Transverse colon (tissue), 4 donors: ENCODE data around the gene PHF14. TPM values are rescaled to one million over a fixed set of nuclear protein-coding genes. Genes with fewer than 3 reads are reported as not detected.

Source experiments
- DNase-seq: peaks from one replicate; pipeline ENCODE4 v3.0.0-alpha.2; 2019
- H3K27ac ChIP-seq, 4 donors: fragments of 200-600 bp; sonication (generic); 2 replicates each; pipeline ENCODE4 v1.5.1; 2016 to 2018; ENCODE audit warnings: inconsistent platforms in 4 of 4
- H3K27me3 ChIP-seq: fragments of 200-600 bp; sonication (generic); 2 replicates; pipeline ENCODE4 v1.5.1; 2017; ENCODE audit warnings: inconsistent platforms
- H3K36me3 ChIP-seq, 4 donors: fragments of 200-600 bp; sonication (generic); 2 replicates each; pipeline ENCODE4 v1.5.1; 2017 to 2019; ENCODE audit warnings: inconsistent platforms in 4 of 4
- H3K4me1 ChIP-seq, 4 donors: fragments of 200-600 bp; sonication (generic); 2 replicates each; pipeline ENCODE4 v1.5.1; 2017 to 2020; ENCODE audit warnings: inconsistent platforms in 4 of 4
- H3K4me3 ChIP-seq, 4 donors: fragments of 200-600 bp; sonication (generic); 1 replicate in 1 of 4; 2 replicates in 3 of 4; pipeline versions ENCODE4 v1.5.1 to v1.6.1; 2017 to 2019; ENCODE audit warnings: inconsistent platforms in 4 of 4
- H3K9me3 ChIP-seq, 2 donors: fragments of 200-600 bp; sonication (generic); 2 replicates each; pipeline ENCODE4 v1.5.1; 2017 to 2019; ENCODE audit warnings: inconsistent platforms in 2 of 2
- CTCF ChIP-seq, 5 experiments: fragments of 200-600 bp in 3 of 5; fragments of 450-650 bp in 2 of 5; sonication (generic) in 3 of 5; IDR thresholded peaks; 1 replicate in 2 of 5; 2 replicates in 3 of 5; pipeline ENCODE4 v1.5.1; 2016 to 2017; ENCODE audit warnings: antibody characterized with exemption in 5 of 5, inconsistent platforms in 3 of 5, mild to moderate bottlenecking in 2 of 5, moderate library complexity in 1 of 5
- EP300 ChIP-seq: sonication (generic); formaldehyde crosslinking; IDR thresholded peaks from one replicate; pipeline ENCODE4 v1.6.1; 2017; ENCODE audit warnings: antibody characterized with exemption, low read depth
- POLR2A ChIP-seq: fragments of 450-650 bp; IDR thresholded peaks from one replicate; pipeline ENCODE4 v1.6.1; 2016; ENCODE audit warnings: antibody characterized with exemption, mild to moderate bottlenecking, moderate library complexity
- POLR2AphosphoS5 ChIP-seq, 3 donors: sonication (generic); formaldehyde crosslinking; IDR thresholded peaks; one replicate each; pipeline ENCODE4 v1.6.1; 2016; ENCODE audit warnings: antibody characterized with exemption in 3 of 3
- WGBS, 2 donors: methylation state at CpG; one replicate each; pipeline ENCODE4 v1.1.5; 2018; ENCODE audit warnings: low coverage in 1 of 2; 5-methylcytosine and 5-hydroxymethylcytosine counted together
- in situ Hi-C, 4 donors: fragments of 200-750 bp; cut with MboI; loops; one replicate each; pipeline versions ENCODE4 v1.15.0 to v1.15.1; 2017; ENCODE audit warnings: low sequenced_read_pairs in 3 of 4, low pct_ligation_motif_present in 1 of 4, low pct_unique_long_range_greater_than_20kb in 1 of 4
- intact Hi-C: fragments of 100-400 bp; cut with DNase I; formaldehyde crosslinking; loops from one replicate; pipeline ENCODE4 v1.15.1; 2023; ENCODE audit warnings: low total_unique reads
- total RNA-seq, 4 donors: library from RNA; depleted of rRNA; stranded (reverse); fragments of >200 nt; gene quantifications; one replicate each; pipeline ENCODE4 v1.1.0, GENCODE V29; 2016

Gene PHF14
- total RNA-seq, 4 donors from 2014 or later, result 24.3 to 42.1 (median 28.8) TPM

- in situ Hi-C loops (no loop called here), intact Hi-C loops (no loop called here)
- WGBS, 2 donors, result 84 to 89% methylated on average over 4 of the region's 4 CpGs
- H3K27me3 ChIP-seq, result no peaks in the 10 kb centered on the region
- DNase-seq, result no peak
- no peaks in the 10 kb centered on the region for H3K9me3 ChIP-seq
- H3K27ac ChIP-seq, result no peak overlapping the region
- H3K4me3 ChIP-seq, result no peak overlapping the region
- TF ChIP-seq CTCF (IDR thresholded peaks at IDR 0.05) (no peak), POLR2A (no peak), POLR2AphosphoS5 (IDR thresholded peaks at IDR 0.05) (no peak), EP300 (no peak)
- H3K36me3 ChIP-seq, result no peaks in the 10 kb centered on the region
- H3K4me1 ChIP-seq, result no peaks in the 10 kb centered on the region
These were observed 199.2 kb downstream of the PHF14 start for GRCh38 chr7:11172835-11173234.

- Histone ChIP-seq H3K36me3 (no peaks in the 10 kb centered on the region), H3K27me3 (no peaks in the 10 kb centered on the region), H3K4me1 (no peaks in the 10 kb centered on the region), H3K4me3 (no peak overlapping the region), H3K27ac (no peak overlapping the region), H3K9me3 (no peaks in the 10 kb centered on the region)
- DNase-seq, result no peak
- TF ChIP-seq POLR2AphosphoS5 (IDR thresholded peaks at IDR 0.05), result no peak
- TF ChIP-seq CTCF (IDR thresholded peaks at IDR 0.05), result no peak
- no peak for TF ChIP-seq EP300
- TF ChIP-seq POLR2A, result no peak
- intact Hi-C loops, result no loop called here
- in situ Hi-C loops, result no loop called here
- WGBS, 2 donors, result 67 to 85% methylated on average over 3 of the region's 3 CpGs
These were observed 201.7 kb downstream of the PHF14 start for GRCh38 chr7:11175371-11175770.

- no peak for DNase-seq
- no peak overlapping the region for H3K27ac ChIP-seq
- no peaks in the 10 kb centered on the region for H3K9me3 ChIP-seq
- intact Hi-C loops (no loop called here), in situ Hi-C loops (no loop called here)
- H3K27me3 ChIP-seq, result no peaks in the 10 kb centered on the region
- no peak overlapping the region for H3K4me3 ChIP-seq
- WGBS, 2 donors, result 52 to 60% methylated on average over 3 of the region's 3 CpGs
- no peaks in the 10 kb centered on the region for H3K36me3 ChIP-seq
- no peaks in the 10 kb centered on the region for H3K4me1 ChIP-seq
- TF ChIP-seq CTCF (IDR thresholded peaks at IDR 0.05) (no peak), EP300 (no peak), POLR2A (no peak), POLR2AphosphoS5 (IDR thresholded peaks at IDR 0.05) (no peak)
These were observed 202.2 kb downstream of the PHF14 start for GRCh38 chr7:11175887-11176286.

GRCh38 chr7:11176985-11177555 is 203.4 kb downstream of the PHF14 start:
- intact Hi-C loops, result no loop called here
- no peak overlapping the region for H3K27ac ChIP-seq
- no peak for DNase-seq
- H3K27me3 ChIP-seq, result no peaks in the 10 kb centered on the region
- H3K4me1 ChIP-seq, result no peaks in the 10 kb centered on the region
- no peaks in the 10 kb centered on the region for H3K9me3 ChIP-seq
- in situ Hi-C loops, result no loop called here
- TF ChIP-seq EP300, result no peak
- TF ChIP-seq POLR2AphosphoS5 (IDR thresholded peaks at IDR 0.05), result no peak
- no peak for TF ChIP-seq POLR2A
- TF ChIP-seq CTCF (IDR thresholded peaks at IDR 0.05), result no peak
- H3K4me3 ChIP-seq, result no peak overlapping the region
- WGBS, 2 donors, result 80 to 91% methylated on average over 1 of the region's 1 CpG
- H3K36me3 ChIP-seq, result no peaks in the 10 kb centered on the region
